HG03060 (cell line): ENCODE measurements around the gene TMEM169.

ENCODE experiments used
- ATAC-seq: cut with Tn5 transposase; IDR thresholded peaks from one replicate; pipeline ENCODE4 v1.9.1; 2021; ENCODE audit warnings: low read depth, moderate number of reproducible peaks; ENCODE audit not compliant: unreplicated experiment

The TMEM169 gene, protein sequence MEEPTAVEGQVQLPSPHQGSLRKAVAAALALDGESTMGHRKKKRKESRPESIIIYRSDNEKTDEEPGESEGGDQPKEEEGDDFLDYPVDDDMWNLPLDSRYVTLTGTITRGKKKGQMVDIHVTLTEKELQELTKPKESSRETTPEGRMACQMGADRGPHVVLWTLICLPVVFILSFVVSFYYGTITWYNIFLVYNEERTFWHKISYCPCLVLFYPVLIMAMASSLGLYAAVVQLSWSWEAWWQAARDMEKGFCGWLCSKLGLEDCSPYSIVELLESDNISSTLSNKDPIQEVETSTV

DNA sequence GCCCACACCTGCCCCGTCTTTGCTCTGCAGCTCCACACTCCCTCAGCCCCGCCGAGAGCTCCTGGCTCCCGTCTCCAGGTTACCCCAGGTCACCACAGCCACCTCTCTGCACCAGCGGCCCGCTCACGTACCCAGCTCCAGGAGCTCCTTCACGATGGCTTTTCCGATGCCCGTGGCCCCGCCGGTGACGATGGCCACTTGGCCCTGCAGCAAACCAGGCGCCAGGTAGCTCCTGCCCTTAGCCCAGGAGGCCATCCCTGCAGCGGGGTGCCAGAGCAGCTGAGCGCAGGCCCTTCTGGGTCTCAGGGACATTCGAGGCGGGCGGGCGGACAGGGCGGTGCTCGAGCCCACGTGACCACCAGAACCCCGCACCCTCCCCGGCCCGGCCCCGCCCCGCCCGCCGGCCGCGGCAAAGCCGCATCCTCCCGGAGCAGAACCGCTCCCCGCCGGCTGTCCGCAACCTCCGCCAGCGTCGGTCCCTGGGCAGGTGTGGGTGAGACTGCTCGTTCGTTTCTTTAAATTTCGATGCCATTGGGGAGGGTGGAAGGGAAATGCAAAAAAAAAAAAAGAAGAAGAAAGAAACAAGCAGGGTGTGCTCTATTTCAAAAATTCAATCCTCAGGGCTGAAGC is at the start of gene TMEM169, which contains the start of gene PECR:
TSS of gene TMEM169 (plus strand) at position 433 of the 630 bp plus-strand sequence. CDS start 14,045 bp downstream, outside the sequence.
TSS of gene PECR (minus strand) at position 323 of the 630 bp plus-strand sequence. CDS start at position 255, 68 bp downstream.
- peak; percentile 69 for ATAC-seq

DNA sequence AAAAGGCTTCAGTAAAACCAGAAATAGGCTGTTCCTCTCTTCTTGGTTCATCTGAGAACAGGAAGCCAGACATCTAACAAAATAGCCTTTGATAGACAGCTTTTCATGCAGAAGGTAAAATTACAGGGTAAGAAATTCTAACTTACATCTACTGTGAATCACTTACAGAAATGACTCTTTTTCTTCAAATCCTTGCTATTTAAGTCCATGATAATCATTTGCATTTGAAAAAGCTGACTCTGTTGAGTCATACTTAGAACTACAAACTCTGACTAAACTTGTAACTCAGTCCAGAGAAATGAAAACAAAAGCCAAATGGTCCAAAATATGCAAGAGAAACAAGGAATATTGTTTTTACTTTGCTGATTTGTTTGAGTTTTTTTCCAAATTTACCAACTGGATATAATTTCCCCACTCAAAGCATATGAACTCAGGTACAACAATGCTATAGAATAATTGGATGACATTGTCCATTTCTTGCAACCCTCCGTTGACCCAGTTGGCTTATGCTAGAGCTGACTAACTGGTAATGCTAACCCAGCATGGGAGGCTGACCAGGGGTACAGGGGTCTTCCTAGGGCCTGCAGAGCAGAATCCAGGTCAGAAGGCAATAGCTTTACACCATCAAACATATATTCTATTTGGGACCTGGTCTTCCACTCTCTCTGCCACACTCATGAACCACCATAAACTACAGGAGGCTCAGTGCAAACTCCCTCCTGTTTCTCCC is 49.6 kb upstream of the TMEM169 start:
- peak; percentile 84 for ATAC-seq

DNA sequence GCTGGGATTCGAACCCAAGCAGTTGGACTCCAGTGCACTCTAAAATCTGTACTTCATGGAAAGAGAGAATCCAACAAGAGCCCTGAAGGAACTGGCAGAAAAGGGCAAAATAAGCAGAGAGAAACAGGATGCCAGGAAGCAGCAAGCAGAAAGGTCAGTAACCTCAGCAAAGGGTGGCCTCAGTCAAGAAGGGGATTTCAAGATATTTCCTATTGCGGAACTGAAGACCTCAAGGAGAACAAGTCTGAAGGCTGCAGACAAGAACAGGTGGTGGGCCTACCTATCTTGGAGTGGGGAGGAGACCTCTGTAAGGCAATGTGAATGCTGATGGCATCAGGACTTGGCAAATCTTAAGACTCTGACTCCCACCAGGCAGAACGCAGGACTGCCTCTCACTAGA is 48.3 kb upstream of the TMEM169 start:
- peak; percentile 27 for ATAC-seq

DNA sequence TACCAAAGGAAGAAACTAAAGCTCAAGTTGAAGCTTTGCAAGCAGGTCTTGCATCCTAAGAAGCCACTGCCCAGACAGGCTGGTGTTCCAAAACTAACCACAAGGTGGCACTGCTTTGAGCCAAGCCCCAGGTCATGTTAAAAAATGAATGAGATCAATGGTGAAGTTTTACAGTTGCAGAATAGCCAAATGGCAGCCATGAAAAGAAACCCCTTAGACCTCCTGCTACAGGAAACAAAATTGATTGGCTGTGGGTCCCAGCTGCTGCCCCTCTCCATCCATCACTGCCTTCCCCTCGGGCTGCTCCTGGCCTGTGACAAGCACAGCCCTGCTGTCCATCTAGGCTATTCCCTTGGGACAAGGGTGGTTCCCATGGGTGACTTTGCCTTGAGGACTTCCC is 47.7 kb upstream of the TMEM169 start:
- no peak for ATAC-seq

DNA sequence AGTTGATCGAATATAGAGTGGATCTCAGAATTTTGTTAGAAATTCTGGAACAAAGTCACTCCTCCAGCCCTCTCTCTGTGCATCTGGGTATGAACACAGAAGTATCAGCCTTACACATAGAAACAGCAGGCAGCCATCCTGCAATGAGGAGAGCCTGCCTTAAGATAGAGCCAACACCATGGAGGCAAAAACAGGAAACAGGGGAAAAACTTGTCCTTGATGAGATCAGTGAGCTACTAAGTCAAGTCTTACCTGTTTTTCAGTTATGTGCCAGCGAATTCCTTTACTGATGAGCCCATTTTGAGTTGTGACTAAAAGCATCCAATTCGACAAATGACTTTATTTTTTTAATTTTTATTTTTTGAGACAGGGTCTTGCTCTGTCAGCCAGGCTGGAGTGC is 41.8 kb upstream of the TMEM169 start:
- no peak for ATAC-seq

DNA sequence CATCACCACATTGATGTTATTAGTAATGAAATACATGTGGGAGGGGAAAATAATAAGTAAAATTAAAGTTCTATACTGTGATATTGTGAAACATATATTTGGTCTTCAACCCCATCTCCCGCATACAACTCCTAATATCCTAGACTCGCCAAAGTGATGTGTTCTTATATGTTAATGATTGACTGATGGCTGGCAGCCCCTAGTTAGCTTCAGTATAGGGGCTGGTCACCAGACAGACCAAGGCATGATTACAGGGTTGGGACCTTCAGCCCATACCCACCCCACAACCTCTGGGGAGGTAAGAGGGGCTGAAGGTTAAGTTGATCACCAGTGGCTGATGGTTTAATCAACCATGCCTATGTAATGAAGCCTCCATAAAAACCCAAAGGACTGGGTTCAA is 40.3 kb upstream of the TMEM169 start:
- ATAC-seq, result no peak

DNA sequence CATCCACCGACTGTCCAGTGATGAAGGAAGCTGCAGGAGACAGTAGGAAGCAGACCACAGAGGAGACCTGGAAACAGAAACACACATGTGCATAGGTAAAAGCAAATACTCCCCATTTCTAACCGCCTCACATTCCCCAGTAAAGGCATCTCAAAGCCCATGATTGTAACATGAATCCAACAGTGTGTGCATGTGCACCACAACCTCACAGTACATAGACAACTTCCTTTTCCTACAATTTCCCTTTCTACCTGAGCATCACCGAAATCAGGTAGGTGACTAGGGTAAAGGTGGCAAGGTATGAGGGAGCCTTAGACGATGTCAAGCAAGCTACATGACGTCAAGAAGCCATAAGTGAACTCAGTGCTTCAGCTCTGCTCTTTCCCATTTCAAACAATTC is 37.8 kb upstream of the TMEM169 start:
- no peak for ATAC-seq

DNA sequence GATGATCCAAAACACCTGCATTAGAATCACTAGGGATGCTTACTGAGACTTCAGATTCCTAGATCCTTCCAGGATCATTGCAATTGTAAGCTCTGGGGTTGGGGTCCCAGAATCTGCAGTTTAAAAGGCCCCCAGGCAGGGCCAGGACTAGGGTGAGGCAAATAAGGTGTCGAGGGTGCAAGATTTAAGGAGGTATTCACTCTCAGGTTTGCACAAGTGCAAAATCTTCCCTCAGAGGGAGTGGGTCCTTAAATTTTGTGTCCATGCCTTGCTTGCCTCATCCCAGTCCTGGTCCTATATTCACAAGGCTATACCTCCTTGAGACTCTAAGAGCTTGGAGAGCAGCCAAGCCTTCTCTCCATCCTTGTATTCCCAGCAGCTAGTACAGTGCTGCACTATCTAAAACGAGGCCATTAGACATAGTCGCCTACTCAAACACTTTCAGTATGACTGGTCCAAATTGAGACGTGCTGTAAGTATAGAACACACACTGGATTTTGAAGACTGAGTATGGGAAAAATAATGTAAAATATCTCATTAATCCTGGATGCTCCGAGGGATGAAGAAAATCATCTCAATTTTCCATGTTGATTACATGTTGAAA is 36.7 kb upstream of the TMEM169 start:
- ATAC-seq, result peak; percentile 90

DNA sequence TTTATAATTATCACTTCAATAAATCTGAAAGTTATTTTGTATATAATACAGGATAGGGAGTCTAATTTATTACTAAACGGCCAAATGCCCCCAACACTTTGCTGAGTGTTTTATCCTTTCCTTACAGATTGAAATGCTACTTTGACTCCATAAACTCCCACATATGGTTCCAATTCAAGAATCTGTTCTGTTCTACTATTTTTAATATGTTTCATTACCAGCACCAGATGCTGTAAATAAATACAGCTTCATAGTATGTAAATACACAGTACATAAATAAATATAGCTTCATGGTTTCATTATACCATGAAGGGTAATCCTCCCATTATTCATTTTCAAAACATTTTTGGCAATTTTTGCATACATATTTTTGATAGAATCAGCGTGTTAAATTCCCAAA is 34.3 kb upstream of the TMEM169 start:
- ATAC-seq, result no peak

DNA sequence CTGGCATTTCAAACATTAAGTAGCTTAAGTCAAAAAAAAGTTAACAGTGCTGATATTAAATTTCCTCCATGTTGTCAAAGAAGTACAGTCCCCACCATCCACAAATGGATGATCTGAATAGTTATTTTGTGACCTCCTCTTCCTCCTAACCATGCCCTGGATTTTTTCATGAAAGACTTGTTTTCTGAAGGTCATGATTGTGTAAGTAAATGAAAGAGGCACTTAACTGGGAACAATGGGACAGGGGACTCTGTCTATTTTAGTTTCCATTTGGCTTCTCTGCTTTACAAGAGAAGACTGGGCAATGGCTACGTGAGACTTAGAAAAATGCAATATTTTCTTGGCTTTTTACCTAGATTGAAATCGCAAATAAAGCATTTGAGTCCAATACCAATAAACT is 32.3 kb upstream of the TMEM169 start:
- no peak for ATAC-seq

DNA sequence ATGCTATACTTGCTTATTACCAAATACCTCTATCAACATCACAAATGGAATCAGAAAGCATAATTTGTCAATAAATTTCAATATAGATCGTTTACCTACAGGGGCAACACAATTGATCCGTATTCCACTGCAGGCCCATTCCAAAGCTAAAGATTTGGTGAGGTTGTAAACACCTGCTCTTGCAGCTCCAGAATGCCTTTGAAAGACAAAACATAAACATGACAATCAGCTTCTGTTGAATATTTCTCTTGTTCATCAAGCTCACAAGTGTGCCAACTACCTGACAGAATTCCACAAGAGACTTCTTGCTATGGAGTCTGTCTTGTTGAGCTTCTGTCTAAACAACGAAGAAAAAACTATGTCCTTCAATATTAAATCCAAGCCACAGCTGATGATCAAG is 30.4 kb upstream of the TMEM169 start:
- ATAC-seq, result no peak

DNA sequence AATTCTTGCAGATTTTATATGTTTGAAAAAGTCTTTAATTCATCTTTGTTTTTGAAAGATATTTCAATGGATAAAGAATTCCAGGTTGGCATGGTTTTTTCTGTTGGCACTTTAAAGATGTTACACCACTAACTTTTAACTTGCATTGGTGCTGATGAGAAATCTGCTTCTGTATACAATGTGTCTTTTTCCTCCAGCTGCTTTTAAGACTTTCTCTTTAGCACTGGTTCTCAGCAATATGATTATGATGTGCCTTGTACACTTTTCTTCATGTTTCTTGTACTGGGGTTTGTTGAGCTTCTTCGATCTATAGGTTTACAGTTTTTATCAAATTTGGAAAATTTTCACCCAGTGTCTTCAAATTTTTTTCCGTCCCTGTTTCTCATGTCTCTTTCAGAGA is 29.3 kb upstream of the TMEM169 start:
- no peak for ATAC-seq

DNA sequence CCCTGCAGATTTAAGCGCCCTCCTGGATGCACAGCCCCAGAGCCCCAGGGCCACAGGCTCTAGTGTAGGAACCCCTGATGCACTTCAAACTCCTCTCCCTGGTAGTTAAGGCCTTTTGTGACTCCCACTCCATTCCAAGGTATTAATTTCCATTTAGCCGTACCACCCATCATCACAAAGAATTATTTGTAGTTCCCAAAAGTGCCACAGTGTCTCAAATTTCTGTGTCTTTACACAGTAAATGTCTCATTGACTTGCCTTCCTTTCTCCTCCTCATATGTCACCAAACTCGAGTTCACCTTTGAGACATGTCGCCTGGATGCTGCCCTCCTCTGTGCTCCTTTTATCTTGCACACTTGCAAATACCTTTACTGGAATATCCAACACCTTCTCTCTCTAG is 26.0 kb upstream of the TMEM169 start:
- ATAC-seq, result no peak

DNA sequence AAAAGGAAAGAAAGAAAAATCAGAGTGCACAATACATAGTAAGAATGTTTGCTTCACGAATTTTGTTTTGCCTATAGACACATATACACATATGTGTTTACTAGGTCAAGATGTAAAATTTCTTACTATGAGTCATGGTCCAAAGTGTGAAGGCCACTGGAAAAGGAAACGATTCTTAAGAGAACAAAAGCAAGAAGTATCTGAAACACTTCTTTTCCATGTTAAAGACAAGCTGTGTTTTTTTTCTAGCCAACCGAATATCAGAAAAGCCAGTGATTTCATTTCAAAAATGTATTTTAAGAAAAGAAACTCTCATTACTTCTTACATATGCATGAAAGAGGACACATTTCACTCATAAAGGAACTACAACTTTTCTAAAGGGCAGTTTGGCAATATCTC is 25.0 kb upstream of the TMEM169 start:
- ATAC-seq, result no peak

DNA sequence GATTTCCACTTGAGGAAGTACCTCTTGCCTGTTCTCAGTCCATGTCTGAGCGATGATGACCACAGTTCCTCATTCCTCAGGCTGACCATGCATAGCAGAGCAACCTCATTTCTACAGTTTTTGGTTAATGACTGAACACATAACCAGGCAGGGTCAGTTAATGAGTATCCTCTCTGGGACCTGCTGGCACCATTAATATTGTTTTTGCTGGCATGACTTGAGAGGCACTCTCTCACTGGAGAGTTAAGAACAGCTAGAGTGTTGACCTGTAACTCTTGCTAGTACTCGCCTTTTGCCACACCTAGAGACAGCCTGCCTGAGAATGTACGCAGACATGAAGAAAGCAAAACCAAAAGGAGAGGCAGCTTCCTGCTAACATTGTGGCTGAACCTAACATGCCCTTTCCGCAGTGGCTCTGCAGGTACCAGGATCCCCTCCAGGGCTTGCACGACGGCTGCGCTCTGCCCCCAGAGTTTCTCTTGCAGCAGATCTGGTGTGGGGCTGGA is 24.0 kb upstream of the TMEM169 start:
- peak; percentile 76 for ATAC-seq

DNA sequence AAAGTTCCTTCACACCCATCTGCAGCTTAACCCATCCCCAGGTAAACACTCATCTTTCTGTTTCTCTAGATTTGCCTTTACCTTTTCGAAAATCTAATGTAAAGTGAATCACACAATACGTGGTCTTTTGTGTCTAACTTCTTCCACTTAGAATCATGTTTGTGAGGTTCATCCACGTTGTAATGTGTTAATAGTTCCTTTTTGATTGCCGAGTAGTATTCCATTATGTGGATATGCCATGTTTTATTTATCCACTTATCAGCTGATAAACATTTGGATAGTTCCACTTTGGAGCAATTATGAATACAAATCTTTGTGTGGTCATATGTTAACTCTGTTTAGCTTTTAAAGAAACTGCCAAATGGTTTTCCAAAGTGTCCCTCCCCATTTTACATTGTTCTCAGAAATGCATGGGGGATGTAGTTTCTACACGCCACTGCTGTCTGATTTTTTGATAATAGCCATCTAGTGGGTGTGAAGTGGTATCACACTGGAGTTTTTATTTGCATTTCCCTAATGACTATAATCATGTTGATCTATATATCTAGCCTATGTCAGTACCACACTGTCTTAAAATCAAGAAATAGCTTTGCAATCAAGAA is 22.4 kb upstream of the TMEM169 start:
- no peak for ATAC-seq

DNA sequence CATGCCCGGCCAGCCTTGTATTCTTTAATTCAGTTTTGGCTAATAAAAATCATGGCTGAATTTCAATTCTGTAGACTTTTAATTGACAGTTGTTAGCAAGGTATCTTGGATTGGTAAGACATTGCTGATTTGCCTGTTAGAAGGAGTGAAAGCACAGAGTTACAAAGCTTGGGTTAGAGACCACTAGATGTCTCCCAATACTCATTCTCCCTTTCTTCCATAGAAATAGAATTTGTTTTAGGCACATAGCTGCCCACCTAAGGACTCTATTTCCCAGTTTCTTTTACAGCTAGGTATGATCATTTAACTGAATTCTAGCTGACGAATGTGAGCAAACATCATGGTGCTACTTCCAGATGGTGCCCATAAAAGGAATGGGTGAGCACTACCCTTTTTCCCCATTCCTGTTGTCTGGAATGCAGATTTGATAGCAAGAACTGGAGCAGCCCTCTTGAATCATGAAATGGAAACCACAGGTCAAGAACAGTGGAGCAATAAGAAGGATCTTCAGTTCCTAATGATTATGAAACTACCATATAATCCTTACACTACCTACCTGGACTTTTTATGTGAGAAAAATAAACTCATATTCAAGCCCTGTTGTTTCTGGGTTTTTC is 17.6 kb upstream of the TMEM169 start:
- no peak for ATAC-seq

DNA sequence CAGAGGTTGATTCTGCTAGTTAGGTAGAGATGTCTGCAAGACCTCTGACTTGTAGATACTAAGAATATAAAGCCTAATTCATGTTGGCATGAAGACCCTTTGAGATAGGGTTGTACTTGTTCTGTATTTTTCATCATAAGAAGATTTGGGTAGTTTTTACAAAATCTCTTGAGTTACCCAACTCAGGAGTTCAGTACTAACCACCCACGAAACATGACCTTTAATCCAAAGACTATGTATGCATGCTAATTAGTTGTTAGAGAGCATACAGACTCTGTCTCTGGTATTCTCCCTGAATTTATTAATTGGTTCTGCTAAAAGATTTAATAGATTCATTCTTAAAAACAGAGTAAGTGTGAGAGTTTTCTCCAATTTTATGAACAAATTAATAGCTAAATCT is 17.1 kb upstream of the TMEM169 start:
- no peak for ATAC-seq

DNA sequence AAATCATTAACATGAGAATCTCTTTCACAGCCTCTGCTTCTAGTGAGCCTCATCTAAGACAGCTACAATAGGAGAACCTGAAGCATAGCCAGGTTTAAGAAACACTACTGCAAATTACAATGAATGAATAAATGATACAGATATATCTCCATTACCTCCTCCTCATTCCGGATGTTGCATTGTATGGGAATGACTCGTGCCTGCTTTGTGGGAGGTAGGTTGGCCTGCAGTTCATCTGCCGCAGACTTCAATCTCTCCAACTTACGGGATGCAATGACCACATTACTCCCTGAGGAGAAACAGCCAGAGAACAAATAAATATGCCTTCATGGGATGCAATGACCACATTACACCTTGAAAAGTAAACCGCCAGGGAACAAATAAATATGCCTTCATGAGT is 15.5 kb upstream of the TMEM169 start:
- no peak for ATAC-seq

DNA sequence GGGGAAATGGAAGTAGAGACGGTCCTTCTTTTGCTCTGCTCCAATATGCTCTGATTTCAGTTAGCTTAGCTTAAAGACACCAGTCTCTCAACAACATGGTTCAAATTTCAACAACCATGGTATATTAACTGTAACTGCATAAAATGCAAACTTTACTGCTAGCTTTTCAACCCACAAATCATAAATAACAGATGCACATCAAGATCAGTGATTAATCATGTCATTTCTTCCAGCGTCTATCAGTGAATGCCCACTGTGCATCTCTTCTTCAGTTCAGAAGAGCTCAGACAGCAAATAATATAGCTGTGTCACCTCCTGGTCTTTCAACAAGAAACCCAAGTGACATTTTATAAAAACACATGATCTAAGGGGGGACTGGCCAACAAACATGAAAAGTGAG is 12.7 kb upstream of the TMEM169 start:
- no peak for ATAC-seq
